Hematopoietic multipotent progenitor cell treated with erythropoietin and hydrocortisone succinate and interleukin-3 and kit ligand, for 15 days (in vitro differentiated cells): Measurements from ENCODE around the gene UNC13B.

Experiments
- DNase-seq: peaks from one replicate; pipeline ENCODE4 v3.0.0-alpha.2; 2015; ENCODE audit warnings: low spot score

Gene UNC13B

DNA sequence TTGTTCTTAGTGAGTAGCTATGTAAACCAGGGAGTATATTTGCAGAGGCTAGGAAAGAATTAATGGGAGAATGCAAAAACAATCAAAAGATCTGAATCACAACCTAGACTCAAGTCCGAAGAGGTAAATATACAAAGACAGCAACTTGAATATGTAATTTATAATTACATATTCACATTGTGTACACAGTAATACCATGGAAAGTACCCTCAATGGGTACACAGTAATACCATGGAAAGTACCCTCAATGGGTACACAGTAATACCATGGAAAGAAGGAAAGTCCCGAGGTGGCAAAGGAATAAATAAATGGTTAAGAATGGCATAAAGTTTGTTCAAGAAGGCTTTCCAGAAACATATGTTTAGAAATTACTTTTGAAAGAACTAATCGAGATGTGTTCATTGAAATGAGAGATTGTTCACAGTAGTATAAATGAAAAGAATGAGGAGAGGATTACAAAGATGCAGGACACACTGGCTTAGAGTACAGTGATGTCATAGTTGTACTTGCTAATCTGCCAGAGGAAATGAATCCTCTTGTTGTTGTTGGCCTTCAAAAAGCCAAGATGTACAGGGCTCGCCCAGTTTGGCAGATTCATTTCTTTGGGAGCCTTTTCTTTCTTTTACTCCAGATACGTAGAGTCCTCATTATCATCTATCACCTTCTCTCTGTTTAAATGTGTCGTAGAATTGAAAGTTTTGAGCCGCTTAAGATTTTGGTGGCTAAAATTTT, 116.0 kb downstream of the UNC13B start:
- DNase-seq: no peak

- DNase-seq: no peak
Measured at GRCh38 chr9:35279946-35280345, 118.1 kb downstream of the UNC13B start.

DNA sequence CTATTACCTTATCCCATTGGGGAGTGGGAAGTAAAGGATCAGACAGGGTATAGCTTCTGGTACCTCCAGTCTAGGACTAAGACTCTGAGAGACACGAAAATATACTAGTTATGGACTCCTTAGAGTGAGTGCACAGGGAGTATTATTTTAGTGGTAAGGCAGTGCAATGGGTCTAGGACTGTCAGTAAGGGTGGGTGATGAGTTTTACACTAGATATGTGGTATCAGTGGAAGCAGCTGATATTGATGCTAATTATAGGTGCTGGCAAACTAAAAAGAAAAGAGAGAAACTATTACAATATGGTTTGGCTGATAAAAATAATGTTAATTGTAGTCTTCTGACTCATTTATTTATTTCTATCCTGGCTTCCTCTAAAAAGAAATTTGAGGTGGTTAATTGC, 118.6 kb downstream of the UNC13B start:
- DNase-seq: no peak

DNA sequence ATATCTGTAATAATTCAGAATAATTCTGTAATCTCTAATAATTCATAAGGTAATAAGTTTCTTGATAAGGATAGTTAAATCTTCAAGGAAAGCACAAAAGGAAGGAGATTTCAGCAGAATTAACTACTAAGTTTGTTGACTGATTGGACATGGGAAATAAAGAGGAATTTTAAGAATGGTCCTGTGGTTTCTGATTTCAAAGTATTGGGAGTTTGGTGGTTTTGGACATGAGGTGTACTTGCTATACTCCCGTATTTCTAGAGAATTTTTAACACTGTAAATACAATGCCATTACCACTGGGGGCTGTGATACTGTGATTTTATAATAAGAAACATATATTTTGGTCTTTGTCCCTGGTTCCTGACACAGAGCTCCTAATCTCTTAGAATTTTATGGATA, 123.9 kb downstream of the UNC13B start:
- DNase-seq: no peak

GRCh38 chr9:35286381-35286780, 124.6 kb downstream of the UNC13B start:
- no peak for DNase-seq

- DNase-seq: no peak
Measured at GRCh38 chr9:35287987-35288632, 126.3 kb downstream of the UNC13B start.

DNA sequence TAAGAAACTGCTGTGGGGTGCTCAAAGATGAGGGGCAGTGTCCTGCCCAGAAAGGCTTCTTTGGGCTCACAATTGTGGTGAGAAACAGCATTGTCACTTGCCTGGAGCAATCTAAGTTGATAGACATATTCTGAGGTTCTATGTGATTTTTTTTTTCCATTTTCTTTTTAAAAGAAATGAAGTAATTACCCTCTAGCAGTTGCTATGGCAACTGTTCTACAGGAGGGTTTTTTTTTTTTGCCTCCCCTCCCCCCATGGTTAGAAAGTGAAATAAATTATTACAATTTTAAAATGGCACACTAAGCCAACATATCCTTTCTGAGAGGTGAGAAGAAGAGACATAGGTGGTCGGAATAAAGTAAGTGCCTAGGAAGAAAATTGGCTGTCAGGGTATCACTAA, 127.0 kb downstream of the UNC13B start:
- no peak for DNase-seq

DNA sequence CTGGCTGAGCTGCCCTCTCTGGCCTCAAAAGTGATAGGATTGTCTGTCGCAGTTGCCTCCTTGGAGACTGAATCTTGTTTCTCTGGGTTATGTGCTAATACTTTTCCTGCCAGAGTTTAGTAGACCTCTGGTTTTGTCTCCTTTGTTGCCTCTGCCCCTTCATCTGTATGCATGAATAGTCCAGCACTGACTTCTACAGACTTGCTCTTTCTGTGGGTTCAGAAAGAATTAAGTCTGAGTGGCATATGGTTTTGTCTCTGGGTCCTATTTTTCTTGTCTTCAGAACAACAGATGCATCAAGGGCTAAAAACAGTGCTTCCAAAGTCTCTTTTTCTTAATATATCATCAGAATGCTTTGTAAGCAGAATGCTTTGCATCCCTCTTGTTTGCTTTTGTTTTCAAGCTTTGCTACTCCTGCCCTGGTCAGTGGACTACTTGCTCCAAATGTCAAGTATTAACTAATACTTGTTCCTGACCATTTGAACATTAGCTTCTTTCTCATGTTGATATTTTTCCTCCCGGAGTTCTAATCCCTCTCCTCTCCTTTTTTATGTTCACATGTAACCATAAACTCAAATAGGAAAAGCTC, 131.7 kb downstream of the UNC13B start:
- DNase-seq: no peak

GRCh38 chr9:35294066-35294465, 132.3 kb downstream of the UNC13B start:
- DNase-seq: no peak

GRCh38 chr9:35294556-35294955, 132.7 kb downstream of the UNC13B start:
- no peak for DNase-seq

- DNase-seq: no peak
Measured at GRCh38 chr9:35295369-35296036, 133.7 kb downstream of the UNC13B start.

DNA sequence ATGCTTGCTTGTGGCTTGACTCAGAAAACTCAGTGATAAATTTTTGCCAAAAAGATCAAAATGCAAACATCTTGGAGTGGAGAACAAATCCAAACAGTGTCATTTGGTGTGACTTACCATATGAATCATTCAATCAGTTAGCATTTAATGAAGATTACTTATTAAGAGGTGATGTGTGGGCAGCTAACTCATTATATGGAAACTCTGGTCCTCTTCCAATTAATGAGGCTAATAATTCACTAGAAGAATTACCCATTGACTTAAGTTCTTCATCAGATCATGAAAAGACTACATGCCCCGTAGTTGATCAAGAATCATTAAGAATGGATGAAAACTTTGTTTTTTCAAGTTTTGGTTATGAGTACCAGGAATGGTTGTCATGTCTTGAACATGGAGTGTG, 141.8 kb downstream of the UNC13B start:
- no peak for DNase-seq

GRCh38 chr9:35306283-35306682, 144.5 kb downstream of the UNC13B start:
- no peak for DNase-seq

- no peak for DNase-seq
Measured at GRCh38 chr9:35308316-35308715, 146.5 kb downstream of the UNC13B start.

DNA sequence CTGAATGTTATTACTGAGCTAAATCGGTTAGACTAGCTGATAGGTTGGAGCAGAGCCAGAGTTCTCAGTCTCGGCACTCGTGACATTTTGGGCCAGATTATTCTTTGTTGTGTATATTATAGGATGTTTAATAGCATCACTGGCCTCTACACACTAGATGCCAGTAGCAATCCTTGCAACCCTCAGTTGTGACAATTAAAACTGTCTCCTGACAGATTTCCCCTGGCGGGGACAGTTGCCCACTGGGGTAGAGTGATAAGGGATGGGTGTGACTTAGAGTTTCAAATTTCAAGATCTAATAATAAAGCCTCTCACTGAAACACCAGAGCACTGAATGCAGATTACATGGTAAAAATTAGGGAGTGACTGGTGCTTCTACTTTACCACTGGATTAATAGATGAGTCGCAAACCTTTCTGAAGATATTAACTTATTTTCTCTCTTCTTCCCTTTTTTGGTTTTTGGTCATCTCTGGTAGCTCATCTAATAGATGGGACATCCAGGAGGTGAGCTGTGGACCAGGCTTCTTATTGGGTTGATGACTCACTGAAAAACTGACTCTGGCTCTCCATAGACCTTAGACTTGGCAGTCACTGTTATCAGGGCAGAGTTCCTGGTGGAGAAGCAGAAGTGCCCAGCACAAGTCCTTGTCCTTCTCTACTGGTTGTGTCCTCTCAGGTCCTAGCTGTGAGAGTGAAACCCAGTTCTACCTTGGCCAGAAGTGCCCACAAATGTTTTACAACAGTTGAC, 150.3 kb downstream of the UNC13B start:
- DNase-seq: no peak

GRCh38 chr9:35313460-35313859, 151.7 kb downstream of the UNC13B start:
- no peak for DNase-seq

DNA sequence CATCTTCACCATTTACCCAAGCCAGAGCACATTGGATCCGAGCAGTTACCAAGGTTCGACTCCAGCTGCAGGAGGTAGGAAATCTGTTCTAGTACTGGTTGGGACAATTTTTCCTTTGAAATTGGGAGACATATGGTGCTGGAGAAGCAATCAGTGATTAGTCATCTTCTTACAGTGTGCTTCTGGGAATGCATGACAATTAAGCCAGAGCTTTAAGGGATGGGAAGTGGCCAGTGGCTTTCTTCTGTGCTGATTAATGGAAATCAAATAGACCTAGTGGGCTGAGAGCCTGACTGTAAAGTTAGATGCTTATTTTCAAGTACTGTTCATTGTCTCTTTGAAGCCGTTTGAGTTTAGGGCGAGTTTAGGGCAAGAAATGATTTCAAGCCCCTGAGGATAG, 152.1 kb downstream of the UNC13B start:
- DNase-seq: no peak

DNA sequence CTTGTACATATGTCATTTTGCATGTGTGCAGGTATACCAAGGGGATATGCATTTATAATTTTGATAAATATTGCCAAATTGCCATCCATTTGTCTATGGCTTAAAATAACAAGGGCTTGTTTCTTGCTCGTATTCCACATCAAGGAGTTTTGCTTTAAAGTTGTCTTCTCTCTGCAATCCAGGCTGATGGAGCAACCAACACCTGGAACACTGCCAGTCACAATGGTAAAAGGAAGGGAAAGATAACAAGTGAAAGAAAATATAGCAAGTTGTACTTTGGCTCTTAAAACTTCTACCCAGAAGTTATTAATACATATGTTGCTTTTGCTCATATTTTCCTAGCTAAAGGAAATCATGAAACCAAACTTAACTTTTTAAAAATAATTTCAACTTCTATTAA, 156.9 kb downstream of the UNC13B start:
- DNase-seq: no peak

DNA sequence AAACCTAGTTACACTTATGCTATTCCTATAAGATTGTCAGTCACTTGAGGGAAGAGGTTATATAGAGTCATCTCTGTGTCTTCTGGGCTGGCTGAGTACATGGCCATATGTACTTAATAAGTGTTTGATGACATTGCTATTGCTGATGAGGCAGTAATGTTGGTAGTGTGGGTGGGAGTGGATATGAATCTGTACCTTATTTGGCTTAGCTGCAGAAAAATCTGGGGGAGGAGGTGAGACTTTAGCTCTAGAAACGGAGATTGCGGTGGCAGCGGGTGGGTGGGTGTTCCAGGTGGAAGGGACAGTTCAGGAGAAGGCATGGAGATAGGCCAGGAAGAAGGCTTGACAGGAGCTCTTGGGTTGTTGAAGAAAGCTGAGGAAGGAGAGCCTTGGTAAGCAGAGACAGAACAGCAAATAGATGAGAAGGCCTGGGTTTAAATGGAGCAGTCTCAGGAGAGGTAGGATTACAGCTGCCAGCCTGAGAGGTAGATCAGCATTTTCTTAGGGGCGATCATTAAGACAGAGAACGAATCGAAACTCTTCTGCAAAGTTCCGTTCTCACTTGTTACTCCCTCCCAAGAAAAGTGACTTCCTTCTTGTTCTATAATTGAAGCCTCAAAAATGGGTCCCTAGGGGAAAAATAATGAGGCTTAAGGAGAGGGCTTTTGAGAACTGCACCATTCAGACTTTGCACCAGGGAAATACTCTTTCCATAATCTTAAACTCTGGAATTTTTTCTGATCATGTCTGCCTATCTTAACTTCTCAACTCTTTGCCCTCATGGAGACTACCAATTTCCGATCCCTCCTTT, 160.5 kb downstream of the UNC13B start:
- DNase-seq: no peak

- no peak for DNase-seq
Measured at GRCh38 chr9:35324966-35325365, 163.2 kb downstream of the UNC13B start.

- DNase-seq: no peak
Measured at GRCh38 chr9:35333551-35333950, 171.7 kb downstream of the UNC13B start.
